22Rv1 (cell line): ENCODE data around the gene PLA2G2F.

Experiments
- H3K27ac ChIP-seq: fragments of 450-650 bp; 2 replicates; pipeline ENCODE4 v1.5.1; 2017
- CTCF ChIP-seq: fragments of 450-650 bp; IDR thresholded peaks from 2 replicates; pipeline ENCODE4 v1.5.1; 2017; ENCODE audit warnings: mild to moderate bottlenecking
- ZFX ChIP-seq: fragments of 450-650 bp; IDR thresholded peaks from 2 replicates; pipeline ENCODE4 v1.6.1; 2017; ENCODE audit warnings: antibody characterized with exemption, borderline replicate concordance

Gene PLA2G2F

DNA sequence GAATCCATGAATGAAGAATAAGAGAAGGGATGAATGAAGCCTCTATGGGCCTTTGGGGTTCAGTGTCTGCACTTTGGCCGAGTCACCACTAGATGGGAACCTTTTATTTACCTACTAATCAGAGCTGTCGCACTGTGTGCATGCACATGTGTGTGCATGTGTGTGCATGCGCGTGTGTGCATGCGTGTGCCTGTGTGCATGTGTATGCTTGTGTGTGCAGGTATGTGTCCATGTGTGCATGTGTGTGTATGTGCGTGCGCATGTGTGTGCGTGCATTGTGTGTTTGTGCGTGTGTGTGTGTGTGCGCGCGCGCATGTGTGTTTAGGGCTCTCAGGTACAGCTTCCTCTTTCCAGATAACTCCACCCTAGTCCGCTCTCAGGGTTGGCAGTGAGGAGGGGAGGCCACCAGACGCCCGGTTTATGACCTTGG is 26.4 kb downstream of the PLA2G2F start:
- TF ChIP-seq CTCF, result peak; percentile 12; the same call in 1 of the 2 replicates
- no peak for TF ChIP-seq ZFX
- no peak overlapping the region for H3K27ac ChIP-seq

- TF ChIP-seq ZFX (no peak), CTCF (no peak)
- no peak overlapping the region for H3K27ac ChIP-seq
Observed at GRCh38 chr1:20166051-20166450, 26.9 kb downstream of the PLA2G2F start.

- no peak for TF ChIP-seq CTCF
- no peak for TF ChIP-seq ZFX
Observed at GRCh38 chr1:20167126-20167525, 28.0 kb downstream of the PLA2G2F start.

GRCh38 chr1:20168564-20169491 is 29.7 kb downstream of the PLA2G2F start:
- TF ChIP-seq CTCF (no peak), ZFX (no peak)
- H3K27ac ChIP-seq, result no peak overlapping the region

More at GRCh38 chr1:20167126-20167525, 28.0 kb downstream of the PLA2G2F start:
- H3K27ac ChIP-seq, result no peak overlapping the region

GRCh38 chr1:20169932-20170331 is 30.8 kb downstream of the PLA2G2F start:
- no peak overlapping the region for H3K27ac ChIP-seq
- no peak for TF ChIP-seq CTCF
- TF ChIP-seq ZFX, result no peak

DNA sequence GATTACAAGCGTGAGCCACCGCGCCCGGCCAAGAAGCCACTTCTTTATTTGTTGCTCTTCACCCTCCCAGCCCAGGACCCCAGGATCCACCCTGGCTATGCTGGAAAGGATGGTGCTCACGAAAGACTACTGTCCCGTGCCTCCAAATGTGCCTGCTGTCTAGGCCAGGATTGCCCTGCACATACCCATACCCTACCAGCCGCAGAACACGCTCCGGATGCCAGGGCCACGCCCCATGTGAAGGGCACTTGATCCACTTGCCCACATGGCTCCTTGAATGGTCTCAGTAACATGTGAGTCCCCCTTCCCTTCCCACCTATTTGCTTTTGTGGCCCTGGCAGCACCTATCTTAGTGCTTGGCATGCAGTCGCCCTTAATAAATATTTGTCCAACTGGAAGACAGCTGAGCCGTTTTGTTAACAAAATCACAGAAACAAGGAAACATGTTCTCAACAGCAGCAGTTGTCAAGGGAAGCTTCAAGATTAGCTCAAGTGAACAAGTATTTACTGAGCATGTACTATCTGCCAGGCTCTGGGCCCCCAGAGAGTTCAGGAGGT is 33.0 kb downstream of the PLA2G2F start:
- no peak overlapping the region for H3K27ac ChIP-seq

More for the DNA sequence above, 33.0 kb downstream of the PLA2G2F start:
- TF ChIP-seq ZFX (no peak), CTCF (no peak)
